ENCODE measurements around the gene MAP4K2. TPM values are rescaled to one million over a fixed set of nuclear protein-coding genes. Genes with fewer than 3 reads are reported as not detected.

Gene MAP4K2
- total and polyA plus RNA-seq, 2 of the 8 experiments (the other 6 are each of a cell fraction or from before 2014, with no cell fraction given): 20.1 to 20.7 TPM

GRCh38 chr11:64776875-64777274 lies 26.1 kb downstream of the MAP4K2 start:
- Histone ChIP-seq H4K20me1 (replicated peaks in 1 of 2; ENCODE audit: control insufficient read depth in 1 of 2, insufficient read depth in 2 of 2, low read length in 2 of 2) (peaks cover 32 to 37% of the 10 kb centered on the region in 2 experiments), H3K4me3 (ENCODE audit: extremely low read depth in 1 of 4, insufficient read depth in 2 of 4, low read depth in 3 of 4, low read length in 4 of 4) (peak overlapping the region; percentile 69 to 99 (median 95)), H2AK5ac (ENCODE audit: low read depth, low read length) (no peak overlapping the region), H2BK5ac (ENCODE audit: low read depth, low read length) (no peak overlapping the region), H3K36me3 (ENCODE audit: control insufficient read depth in 2 of 4, insufficient read depth in 4 of 4, low read length in 3 of 4) (peaks cover 40 to 53% (median 50%) of the 10 kb centered on the region in 4 experiments), H3K4me1 (replicated peaks in 1 of 4; ENCODE audit: control insufficient read depth in 3 of 4, insufficient read depth in 4 of 4, low read length in 3 of 4) (peaks cover 2 to 6% (median 5%) of the 10 kb centered on the region in 4 experiments; a peak in 5 of 7 replicates), H2BK15ac (ENCODE audit: low read length) (no peak overlapping the region), H3K4ac (replicated peaks; ENCODE audit: insufficient read length, low read depth, low read length) (no peak overlapping the region), H3K9me3 (ENCODE audit: insufficient read depth in 2 of 2, low read depth in 1 of 2, low read length in 1 of 2) (no peaks in the 10 kb centered on the region), H3K4me2 (ENCODE audit: insufficient read depth in 1 of 2, low read depth in 2 of 2, low read length in 2 of 2) (peak overlapping the region; percentile 84 to 92), H2BK20ac (ENCODE audit: low read length) (no peak overlapping the region), H4K8ac (ENCODE audit: extremely low read depth, insufficient read depth, low read length) (no peak overlapping the region), H3K23me2 (ENCODE audit: low read depth, low read length) (peaks cover 9% of the 10 kb centered on the region), H3K23ac (ENCODE audit: insufficient read length) (no peak overlapping the region), H3K27me3 (replicated peaks in 1 of 4; ENCODE audit: control insufficient read depth in 3 of 4, extremely low read depth in 1 of 4, insufficient read depth in 3 of 4, low read length in 3 of 4) (no peaks in the 10 kb centered on the region), H3K79me2 (ENCODE audit: control insufficient read depth in 1 of 2, insufficient read depth in 2 of 2, low read length in 2 of 2) (peaks cover 30 to 57% of the 10 kb centered on the region in 2 experiments), H4K5ac (ENCODE audit: insufficient read length, low read depth, low read length) (no peak overlapping the region), H4K91ac (replicated peaks; ENCODE audit: insufficient read length, low read length) (no peak overlapping the region), H2BK120ac (replicated peaks; ENCODE audit: low read depth, low read length) (no peak overlapping the region), H3K18ac (ENCODE audit: extremely low read depth, low read length) (no peak overlapping the region), H3K14ac (ENCODE audit: insufficient read length) (no peak overlapping the region), H3K56ac (replicated peaks; ENCODE audit: insufficient read length, low read depth, low read length) (no peak overlapping the region), H2BK12ac (ENCODE audit: low read depth, low read length) (no peak overlapping the region), H2AFZ (ENCODE audit: low read length) (no peak overlapping the region), H3K9ac (replicated peaks in 1 of 4; ENCODE audit: extremely low read depth in 1 of 4, low read depth in 3 of 4, low read length in 3 of 4) (peak overlapping the region; percentile 34 to 65 (median 50); a peak in 5 of 7 replicates), H3K27ac (ENCODE audit: low read depth, low read length) (no peak overlapping the region), H3K79me1 (ENCODE audit: low read depth, low read length) (peaks cover 9% of the 10 kb centered on the region)
- 77% methylated on average over 3 of the region's 3 CpGs; no CpG with 5 or more reads in 1 of the 2 experiments for WGBS, 2 experiments (ENCODE audit: extremely low coverage in 1 of 2, insufficient coverage in 1 of 2, insufficient read length in 1 of 2, insufficient replicate concordance in 2 of 2, low coverage in 1 of 2, low lambda C conversion rate in 2 of 2, missing lambda C conversion rate in 1 of 2)
- FAIRE-seq (no peak), DNase-seq (ENCODE audit: low read depth in 1 of 2, low spot score in 2 of 2) (no peak)
- ChIA-PET CTCF (ENCODE audit: partially characterized antibody) (interaction anchor here (1.2 to 23.6 kb wide), 4 partner anchors 9 to 72 kb away, joined by 3 to 376 read pairs (median 22); partner anchors contain the start of gene RASGRP2), POLR2A (ENCODE audit: partially characterized antibody) (interaction anchor here (0.5 to 29.2 kb wide), 12 partner anchors 11 to 535 kb away, joined by 3 to 1087 read pairs (median 4); partner anchors contain the start of genes EHD1, PYGM and RASGRP2)
- TF ChIP-seq TCF12 (IDR thresholded peaks at IDR 0.05; ENCODE audit: low read depth, low read length) (no peak), TAF7 (optimal IDR thresholded peaks at IDR 0.05; ENCODE audit: borderline replicate concordance, low read depth, low read length) (no peak)

Measured in H1 (cell line).